Effector CD4-positive, alpha-beta T cell (primary cell): ENCODE results near the gene SENP5.

ENCODE experiments used
- DNase-seq: peaks from one replicate; pipeline ENCODE4 v3.0.0-alpha.2; 2020

The SENP5 gene

DNA sequence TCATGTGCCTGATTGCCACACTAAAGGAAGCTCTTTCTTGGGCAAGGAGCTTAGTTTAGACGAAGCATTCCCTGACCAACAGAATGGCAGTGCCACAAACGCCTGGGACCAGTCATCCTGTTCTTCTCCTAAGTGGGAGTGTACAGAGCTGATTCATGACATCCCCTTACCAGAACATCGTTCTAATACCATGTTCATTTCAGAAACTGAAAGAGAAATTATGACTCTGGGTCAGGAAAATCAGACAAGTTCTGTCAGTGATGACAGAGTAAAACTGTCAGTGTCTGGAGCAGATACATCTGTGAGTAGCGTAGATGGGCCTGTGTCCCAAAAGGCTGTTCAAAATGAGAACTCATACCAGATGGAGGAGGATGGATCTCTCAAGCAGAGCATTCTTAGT lies 18.4 kb downstream of the SENP5 start:
- no peak for DNase-seq

- no peak for DNase-seq
Observed at GRCh38 chr3:196889844-196890708, 22.4 kb downstream of the SENP5 start.

- no peak for DNase-seq
Observed at GRCh38 chr3:196894557-196895295, 27.0 kb downstream of the SENP5 start.

DNA sequence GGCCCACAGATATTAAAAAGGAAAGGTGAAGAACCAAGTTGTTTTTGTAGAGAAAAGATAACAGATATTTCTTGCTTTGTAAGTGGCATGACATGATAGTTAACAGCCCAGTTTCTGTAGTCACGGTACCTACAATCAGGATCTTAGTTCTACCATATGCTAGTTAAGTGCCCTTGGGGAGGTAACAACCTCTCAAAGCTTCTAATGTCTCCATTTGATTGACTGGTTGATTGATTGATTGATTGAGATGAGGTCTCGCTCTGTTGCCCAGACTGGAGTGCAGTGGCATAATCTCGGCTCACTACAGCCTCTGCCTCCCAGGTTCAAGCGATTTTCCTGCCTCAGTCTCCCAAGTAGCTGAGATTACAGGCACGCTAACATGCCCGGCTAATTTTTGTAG lies 28.5 kb downstream of the SENP5 start:
- no peak for DNase-seq

- no peak for DNase-seq
Observed at GRCh38 chr3:196901768-196902167, 34.0 kb downstream of the SENP5 start.

GRCh38 chr3:196902296-196902695 lies 34.6 kb downstream of the SENP5 start:
- DNase-seq: no peak

- DNase-seq: no peak
Observed at GRCh38 chr3:196903740-196904139, 36.0 kb downstream of the SENP5 start.

- DNase-seq: no peak
Observed at GRCh38 chr3:196914866-196915265, 47.1 kb downstream of the SENP5 start.

DNA sequence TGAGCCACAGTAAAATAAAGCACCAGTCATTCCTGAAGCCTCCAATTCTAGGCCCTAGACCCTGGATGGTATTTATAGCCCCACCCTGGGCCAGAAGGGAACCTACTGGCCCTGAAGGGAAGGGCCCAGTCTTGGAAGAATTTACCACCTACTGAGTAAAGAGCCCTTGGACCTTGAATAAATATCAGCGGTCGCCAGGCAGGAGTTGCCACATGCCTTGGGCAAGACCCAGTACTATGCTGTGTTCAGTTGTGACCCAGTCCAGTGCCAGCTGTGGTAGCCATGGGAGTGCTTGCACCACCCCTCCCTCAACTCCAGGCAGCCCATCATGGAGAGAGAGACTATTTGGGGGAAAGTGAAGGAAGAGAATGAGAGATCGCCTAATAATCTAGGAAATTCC lies 47.7 kb downstream of the SENP5 start:
- DNase-seq: no peak

DNA sequence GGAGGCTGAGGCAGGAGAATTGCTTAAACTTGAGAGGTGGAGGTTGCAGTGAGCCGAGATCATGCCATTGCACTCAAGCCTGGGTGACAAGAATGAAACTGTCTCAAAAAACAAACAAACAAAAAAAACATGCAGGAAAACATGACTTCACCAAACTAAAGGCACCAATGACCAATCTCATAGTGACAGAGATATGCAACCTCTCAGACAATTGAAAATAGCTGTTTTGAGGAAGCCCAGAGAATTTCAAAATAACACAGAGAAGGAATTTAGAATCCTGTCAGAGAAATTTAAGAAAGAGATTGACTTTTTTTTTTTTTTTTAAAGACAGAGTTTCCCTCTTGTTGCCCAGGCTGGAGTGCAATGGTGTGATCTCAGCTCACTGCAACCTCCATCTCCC lies 48.5 kb downstream of the SENP5 start:
- DNase-seq: no peak

DNA sequence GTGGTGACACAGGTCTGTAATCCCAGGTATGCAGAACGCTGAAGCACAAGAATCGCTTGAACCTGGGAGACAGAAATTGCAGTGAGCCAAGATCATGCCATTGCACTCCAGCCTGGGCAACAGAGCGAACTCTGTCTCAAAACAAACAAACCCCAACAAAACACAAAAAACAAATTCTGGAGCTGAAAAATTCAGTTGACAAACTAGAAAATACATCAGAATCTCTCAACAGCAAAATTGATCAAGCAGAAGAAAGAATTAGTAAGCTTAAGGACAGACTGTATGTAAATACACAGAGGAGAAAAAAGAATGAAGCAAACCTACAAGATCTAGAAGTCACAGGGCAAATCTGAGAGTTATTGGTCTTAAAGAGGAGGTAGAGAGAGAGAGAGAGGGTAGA lies 49.3 kb downstream of the SENP5 start:
- DNase-seq: no peak

- no peak for DNase-seq
Observed at GRCh38 chr3:196918968-196919367, 51.2 kb downstream of the SENP5 start.

DNA sequence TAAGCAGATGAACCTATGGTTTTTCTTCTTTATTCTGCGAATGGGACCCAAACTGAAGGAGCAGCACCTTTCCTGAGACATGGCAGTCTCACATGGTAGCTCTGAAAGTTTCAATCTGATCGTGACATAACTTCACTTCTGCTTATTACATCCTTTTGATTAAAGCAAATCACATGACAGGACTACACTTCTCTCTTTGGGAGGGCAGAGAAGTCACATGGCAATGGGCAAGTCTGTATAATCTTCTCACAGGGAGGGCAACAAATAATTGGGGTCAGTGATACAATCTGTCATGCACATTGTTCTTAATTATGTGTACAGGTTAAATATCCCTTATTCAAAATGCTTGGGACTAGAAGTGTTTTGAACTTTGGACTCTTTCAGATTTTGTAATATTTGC lies 53.0 kb downstream of the SENP5 start:
- DNase-seq: no peak

GRCh38 chr3:196927571-196928453 lies 60.1 kb downstream of the SENP5 start:
- no peak for DNase-seq

DNA sequence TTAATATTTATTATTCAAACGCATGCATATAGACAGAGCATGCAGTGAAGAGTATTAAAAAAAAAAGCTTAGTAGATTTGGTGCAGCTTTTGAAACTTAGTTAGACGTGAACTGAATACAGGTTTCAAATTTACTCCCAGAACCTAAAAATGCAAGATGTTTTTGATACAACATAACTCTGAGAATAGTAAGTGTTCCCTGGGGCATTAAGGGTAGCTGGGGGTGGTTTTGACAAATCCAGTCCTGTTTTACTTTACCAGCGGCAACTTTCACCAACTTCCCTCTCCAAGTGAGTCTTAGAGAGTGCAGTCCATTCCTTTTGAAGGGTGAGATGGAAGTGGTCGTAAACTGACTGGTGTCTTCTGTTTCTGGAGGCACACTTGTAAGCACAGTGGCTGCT lies 63.4 kb downstream of the SENP5 start:
- DNase-seq: no peak

DNA sequence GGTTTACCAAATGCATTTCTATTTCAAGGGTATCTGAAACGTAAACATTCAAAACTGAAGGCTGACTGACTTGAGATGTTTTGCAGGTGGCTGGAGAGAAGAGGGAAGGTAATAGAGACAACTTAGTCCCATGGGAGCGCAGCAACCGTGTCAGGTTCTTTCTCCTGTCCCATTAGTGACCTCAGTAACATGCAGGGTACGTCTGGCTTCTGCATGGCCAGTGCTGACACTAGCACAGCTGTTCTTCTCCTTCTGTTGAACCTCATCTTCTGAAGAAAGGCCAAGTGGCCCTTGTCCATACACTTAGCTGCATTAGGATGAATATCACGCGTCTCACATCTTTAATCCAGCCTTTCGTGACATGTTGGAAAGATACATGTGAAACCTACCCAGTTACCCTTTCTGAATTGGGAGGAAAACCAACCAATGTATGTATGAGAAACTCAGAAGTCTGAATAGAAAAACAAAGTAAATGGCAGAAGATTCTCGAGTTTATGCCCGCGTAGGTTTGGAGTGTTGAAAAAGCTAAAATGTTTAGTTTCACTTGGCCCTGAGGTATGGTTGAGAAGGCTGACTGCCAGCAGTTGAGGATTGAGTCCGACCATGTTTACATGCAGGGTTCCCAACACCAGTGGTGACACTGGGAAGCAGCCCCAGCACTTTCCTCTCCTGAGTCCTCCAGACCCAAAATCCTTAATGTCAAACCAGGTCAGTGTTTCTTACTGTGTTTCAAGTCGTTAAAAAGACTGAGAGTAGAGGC lies 64.3 kb downstream of the SENP5 start:
- DNase-seq: no peak

GRCh38 chr3:196932600-196932999 lies 64.9 kb downstream of the SENP5 start:
- no peak for DNase-seq

DNA sequence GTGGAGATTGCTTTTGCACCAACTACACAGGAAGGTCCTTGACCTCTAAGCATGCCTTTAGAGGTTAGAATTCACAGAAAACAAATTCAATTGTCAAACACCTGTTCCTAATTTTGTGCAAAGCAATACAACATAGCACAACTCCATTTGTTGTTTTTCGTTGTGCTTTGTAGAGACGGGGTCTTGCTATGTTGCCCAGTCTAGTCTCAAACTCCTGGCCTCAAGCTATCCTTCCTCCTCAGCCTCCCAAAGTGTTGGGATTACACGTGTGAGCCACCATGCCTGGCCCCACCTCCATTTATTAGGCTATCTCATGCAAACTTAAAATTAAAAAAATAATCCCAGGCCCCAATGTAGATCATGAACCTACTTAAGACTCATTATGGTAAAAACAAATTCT lies 68.6 kb downstream of the SENP5 start:
- no peak for DNase-seq

DNA sequence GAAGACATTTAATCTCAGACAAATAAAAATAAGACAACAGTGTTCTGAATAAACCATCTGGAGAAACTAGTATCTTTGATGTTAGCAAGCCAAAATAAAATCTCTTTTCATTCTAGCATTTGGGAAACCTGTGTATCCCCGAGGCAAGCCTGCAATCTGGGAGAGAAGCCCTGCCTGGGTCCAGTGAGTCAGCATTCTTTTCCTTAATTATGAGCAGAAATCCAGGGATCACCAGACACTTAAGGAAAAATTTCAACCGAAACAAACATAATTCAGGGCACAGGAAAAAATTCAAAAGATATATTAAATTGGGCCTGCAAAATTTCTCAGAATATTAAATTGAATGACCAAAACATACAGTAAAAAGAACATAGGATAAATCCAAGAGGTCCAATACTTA lies 70.4 kb downstream of the SENP5 start:
- no peak for DNase-seq

DNA sequence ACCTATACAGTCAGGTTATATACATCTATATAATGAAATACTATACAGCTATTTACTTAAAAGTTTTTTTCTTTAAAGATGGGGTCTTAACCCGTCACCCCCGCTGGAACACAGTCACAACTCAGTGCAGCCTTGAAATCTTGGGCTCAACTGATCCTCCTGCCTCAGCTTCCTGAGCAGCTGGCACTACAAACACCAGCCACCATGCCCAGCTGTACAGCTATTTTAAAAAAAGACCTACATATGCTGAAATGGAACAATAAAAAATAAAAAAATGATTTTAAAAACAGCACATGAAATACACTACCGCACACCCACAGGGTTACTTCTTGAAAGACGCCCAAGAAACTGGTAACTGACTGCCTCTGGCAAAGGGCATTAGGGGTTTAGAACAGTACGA lies 70.9 kb downstream of the SENP5 start:
- no peak for DNase-seq

GRCh38 chr3:196941729-196942225 lies 74.1 kb downstream of the SENP5 start:
- DNase-seq: peak; percentile 48

GRCh38 chr3:196942226-196942914 lies 74.7 kb downstream of the SENP5 start, which contains the start of gene NCBP2:
Gene NCBP2, minus strand, starts transcription at chr3:196942528. Its CDS starts 25 bp downstream, at chr3:196942503.
- DNase-seq: peak; percentile 100
